Activated naive CD8-positive, alpha-beta T cell (primary cell): Measurements from ENCODE around the gene HEXIM1.

Source experiments
- H3K27ac Mint-ChIP-seq: one replicate; pipeline ENCODE4 v1.8.0; 2021; ENCODE audit warnings: mixed read lengths
- H3K27me3 Mint-ChIP-seq: one replicate; pipeline ENCODE4 v1.8.0; 2021; ENCODE audit warnings: mixed read lengths
- H3K36me3 Mint-ChIP-seq: one replicate; pipeline ENCODE4 v1.8.0; 2021; ENCODE audit warnings: mixed read lengths
- H3K4me1 Mint-ChIP-seq: one replicate; pipeline ENCODE4 v1.8.0; 2021; ENCODE audit warnings: low read depth, mixed read lengths
- H3K4me3 Mint-ChIP-seq: one replicate; pipeline ENCODE4 v1.8.0; 2021; ENCODE audit warnings: mild to moderate bottlenecking, mixed read lengths
- H3K9me3 Mint-ChIP-seq: one replicate; pipeline ENCODE4 v1.8.0; 2021; ENCODE audit warnings: low read depth, mixed read lengths

The HEXIM1 gene

GRCh38 chr17:45148183-45149036 is at the start of gene HEXIM1:
HEXIM1 (plus strand) TSS chr17:45148475; CDS start chr17:45149191, 716 bp downstream.
- Mint-ChIP-seq H3K36me3 (peaks cover 4% of the 10 kb centered on the region), H3K4me3 (peak within 1 kb of the TSS; percentile 94), H3K27me3 (no peaks in the 10 kb centered on the region), H3K27ac (peak within 1 kb of the TSS; percentile 100), H3K4me1 (peaks cover 39% of the 10 kb centered on the region), H3K9me3 (no peaks in the 10 kb centered on the region)

DNA sequence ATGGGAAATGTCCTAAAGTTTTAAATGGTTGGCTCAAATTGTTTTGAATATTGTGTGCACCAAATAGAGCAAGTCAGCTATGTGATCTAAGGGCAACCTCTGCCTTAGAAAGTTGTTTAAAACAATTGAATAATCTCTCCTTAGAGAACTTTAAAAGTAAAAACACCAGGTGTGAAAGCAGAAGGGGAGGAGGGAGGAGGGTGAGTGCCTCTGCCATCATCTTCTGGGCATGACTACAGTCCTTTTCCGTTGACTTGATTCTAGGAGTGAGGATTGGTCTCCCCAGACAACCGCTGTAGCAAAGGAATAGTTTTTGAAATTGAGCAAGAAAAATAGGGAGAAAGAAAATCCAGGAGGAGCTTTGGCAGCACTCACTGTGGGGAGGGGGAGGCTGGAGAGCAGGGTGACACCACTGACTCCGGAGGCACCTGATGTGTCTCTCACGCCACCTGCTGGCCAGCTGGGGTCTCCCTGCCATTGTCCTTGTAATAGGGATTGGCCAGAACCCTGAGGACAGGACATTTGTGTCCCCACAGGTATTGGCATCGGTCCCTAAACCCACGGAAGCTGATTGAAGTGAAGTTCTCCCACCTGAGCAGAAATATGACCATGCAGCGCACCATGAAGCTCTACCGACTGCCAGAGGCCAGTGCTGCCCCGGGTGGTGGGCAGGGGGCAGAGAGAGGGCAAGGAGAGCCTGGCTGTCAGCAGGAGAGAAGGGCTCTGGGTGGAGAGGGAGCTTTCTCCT is 49.2 kb upstream of the HEXIM1 start:
- H3K4me1 Mint-ChIP-seq = peaks cover 2% of the 10 kb centered on the region
- no peak overlapping the region for H3K4me3 Mint-ChIP-seq
- H3K27me3 Mint-ChIP-seq = no peaks in the 10 kb centered on the region
- H3K27ac Mint-ChIP-seq = no peak overlapping the region
- no peaks in the 10 kb centered on the region for H3K9me3 Mint-ChIP-seq
- H3K36me3 Mint-ChIP-seq = peaks cover 5% of the 10 kb centered on the region

DNA sequence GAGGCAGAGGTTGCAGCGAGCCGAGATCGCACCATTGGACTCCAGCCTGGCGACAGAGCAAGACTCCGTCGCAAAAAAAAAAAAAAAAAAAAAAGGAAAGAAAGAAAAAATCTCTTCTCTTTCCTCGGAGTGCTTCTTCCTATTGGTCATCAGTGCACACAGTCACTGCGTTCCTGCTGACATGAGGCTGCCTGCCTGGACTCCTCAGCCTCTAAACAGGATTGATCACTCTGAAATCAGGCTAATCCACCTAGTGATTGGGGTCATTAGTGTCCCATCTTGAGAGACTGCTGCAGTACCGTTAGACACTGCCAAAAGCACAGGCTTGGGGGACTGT is 46.8 kb upstream of the HEXIM1 start:
- H3K36me3 Mint-ChIP-seq = peaks cover 5% of the 10 kb centered on the region
- H3K4me1 Mint-ChIP-seq = peaks cover 2% of the 10 kb centered on the region
- H3K4me3 Mint-ChIP-seq = no peak overlapping the region
- no peak overlapping the region for H3K27ac Mint-ChIP-seq
- no peaks in the 10 kb centered on the region for H3K27me3 Mint-ChIP-seq
- H3K9me3 Mint-ChIP-seq = no peaks in the 10 kb centered on the region

GRCh38 chr17:45101883-45102811 is 46.1 kb upstream of the HEXIM1 start:
- H3K4me1 Mint-ChIP-seq = peaks cover 2% of the 10 kb centered on the region
- no peak overlapping the region for H3K27ac Mint-ChIP-seq
- no peak overlapping the region for H3K4me3 Mint-ChIP-seq
- peaks cover 5% of the 10 kb centered on the region for H3K36me3 Mint-ChIP-seq
- no peaks in the 10 kb centered on the region for H3K27me3 Mint-ChIP-seq
- no peaks in the 10 kb centered on the region for H3K9me3 Mint-ChIP-seq

DNA sequence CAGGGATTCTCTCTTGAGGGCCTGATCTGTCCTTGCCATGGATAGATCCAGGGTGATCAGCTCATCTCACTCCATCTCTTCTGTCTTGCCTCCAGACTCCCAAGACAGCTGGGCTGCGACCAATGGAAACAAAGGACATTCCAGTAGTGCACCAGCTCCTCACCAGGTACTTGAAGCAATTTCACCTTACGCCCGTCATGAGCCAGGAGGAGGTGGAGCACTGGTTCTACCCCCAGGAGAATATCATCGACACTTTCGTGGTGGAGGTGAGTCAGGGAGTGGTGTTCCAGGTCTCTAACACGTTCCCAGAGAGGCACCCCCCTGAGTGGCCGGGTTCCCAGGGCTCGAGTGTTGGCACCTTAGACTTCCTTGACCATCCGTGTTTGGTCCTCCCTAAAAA is 45.4 kb upstream of the HEXIM1 start:
- peaks cover 4% of the 10 kb centered on the region for H3K36me3 Mint-ChIP-seq

DNA sequence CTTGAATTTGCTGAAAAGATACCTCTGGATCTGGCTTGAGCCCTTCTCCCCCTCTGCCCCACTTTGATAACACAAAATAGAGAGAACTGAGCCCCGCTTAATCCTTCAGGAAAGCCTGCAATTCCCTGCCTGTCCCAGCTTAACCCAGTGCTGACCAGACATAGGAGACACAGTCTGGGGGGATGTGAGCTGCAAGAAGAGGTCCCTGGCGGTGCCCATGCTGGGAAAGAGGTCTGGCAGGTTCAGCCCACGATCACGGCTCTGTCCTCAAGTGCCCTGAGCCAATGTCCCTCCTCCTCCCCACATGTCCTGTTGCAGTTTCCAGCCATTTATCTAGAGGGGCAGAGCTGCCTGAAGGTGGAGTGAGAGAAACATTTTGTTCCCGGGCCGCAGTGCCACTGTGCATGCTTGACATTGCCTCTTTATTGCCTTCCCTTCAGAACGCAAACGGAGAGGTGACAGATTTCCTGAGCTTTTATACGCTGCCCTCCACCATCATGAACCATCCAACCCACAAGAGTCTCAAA is 44.9 kb upstream of the HEXIM1 start:
- Mint-ChIP-seq H3K4me3 (no peak overlapping the region), H3K36me3 (peaks cover 3% of the 10 kb centered on the region), H3K4me1 (no peaks in the 10 kb centered on the region), H3K27me3 (no peaks in the 10 kb centered on the region), H3K27ac (no peak overlapping the region), H3K9me3 (no peaks in the 10 kb centered on the region)

More for the DNA sequence above, 45.4 kb upstream of the HEXIM1 start:
- no peaks in the 10 kb centered on the region for H3K27me3 Mint-ChIP-seq
- no peak overlapping the region for H3K4me3 Mint-ChIP-seq
- peaks cover under 1% of the 10 kb centered on the region for H3K4me1 Mint-ChIP-seq
- no peaks in the 10 kb centered on the region for H3K9me3 Mint-ChIP-seq
- no peak overlapping the region for H3K27ac Mint-ChIP-seq

DNA sequence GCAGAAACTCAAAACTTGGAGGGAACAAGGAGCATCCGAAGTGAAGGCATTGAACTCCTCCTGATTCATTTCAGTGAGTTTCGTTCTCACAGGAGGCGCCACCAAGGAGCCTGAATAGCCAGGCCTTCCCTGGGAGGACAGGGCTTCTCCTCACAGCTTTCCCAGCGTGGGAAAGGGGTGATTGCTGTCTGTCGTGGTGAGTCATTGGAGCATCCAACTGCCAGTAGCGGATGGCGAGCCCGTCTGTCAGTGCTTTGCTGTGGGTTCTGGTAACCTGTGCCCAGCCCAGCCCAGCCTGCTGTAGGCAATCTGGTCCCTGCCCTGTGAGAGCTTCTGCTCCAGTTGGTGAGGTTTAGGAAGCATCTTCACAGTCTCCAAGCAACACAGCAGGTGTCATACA is 44.2 kb upstream of the HEXIM1 start:
- Mint-ChIP-seq H3K27ac (no peak overlapping the region), H3K36me3 (peaks cover 3% of the 10 kb centered on the region), H3K4me3 (no peak overlapping the region), H3K27me3 (no peaks in the 10 kb centered on the region), H3K4me1 (no peaks in the 10 kb centered on the region), H3K9me3 (no peaks in the 10 kb centered on the region)

DNA sequence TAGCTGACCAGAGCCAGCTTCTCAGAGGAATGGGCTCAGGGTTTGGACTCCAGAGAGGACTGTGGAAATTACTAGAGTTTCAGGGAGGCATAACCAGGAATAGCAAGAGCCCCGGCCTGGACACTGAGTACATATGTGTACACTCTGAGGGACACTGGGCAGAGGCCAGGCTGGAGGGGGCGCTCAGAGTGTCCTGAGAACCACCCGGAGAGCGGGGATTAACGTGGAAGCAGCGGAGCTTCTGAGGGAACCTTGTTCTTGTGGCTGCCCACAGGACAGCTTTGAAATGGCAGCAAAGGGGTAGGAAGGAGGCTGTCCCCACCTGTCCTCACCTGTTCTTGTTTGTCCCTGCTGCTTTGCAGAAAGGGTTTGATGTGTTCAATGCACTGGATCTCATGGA is 43.8 kb upstream of the HEXIM1 start:
- Mint-ChIP-seq H3K4me1 (no peaks in the 10 kb centered on the region), H3K36me3 (no peaks in the 10 kb centered on the region), H3K9me3 (no peaks in the 10 kb centered on the region), H3K27ac (no peak overlapping the region), H3K27me3 (no peaks in the 10 kb centered on the region), H3K4me3 (no peak overlapping the region)

DNA sequence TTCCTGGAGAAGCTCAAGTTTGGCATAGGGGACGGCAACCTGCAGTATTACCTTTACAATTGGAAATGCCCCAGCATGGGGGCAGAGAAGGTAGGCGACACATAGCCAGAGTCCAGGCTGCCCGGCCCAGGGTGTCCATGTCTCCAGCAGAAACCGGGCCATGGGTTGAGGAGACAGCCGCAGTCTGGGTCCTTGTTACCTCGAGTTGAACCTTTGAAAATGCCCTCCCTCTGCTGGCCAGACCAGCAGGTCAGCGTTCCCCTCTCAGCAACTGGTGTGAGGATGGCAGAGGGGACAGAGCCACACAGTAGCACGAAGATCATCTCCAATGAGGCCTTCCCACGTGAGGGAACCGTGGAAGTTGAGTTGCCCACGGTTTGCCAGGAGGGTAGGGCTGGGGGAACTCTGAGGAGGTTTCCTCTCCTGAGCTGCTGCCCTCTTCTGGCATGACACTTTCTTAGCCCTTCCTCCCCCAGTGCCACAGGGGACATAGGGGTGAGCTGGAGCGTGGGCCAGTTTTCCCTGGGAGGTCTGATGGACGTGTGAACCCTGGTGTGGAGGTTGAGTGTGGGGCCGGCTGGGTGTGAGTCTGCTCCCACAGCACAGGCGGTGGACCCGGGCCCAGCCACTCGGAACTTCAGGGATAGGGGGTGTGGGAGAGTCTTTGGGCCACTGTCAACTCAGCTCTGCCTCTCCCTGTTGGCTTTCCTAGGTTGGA is 43.2 kb upstream of the HEXIM1 start:
- Mint-ChIP-seq H3K27ac (no peak overlapping the region), H3K36me3 (no peaks in the 10 kb centered on the region), H3K4me3 (no peak overlapping the region), H3K9me3 (no peaks in the 10 kb centered on the region), H3K4me1 (no peaks in the 10 kb centered on the region), H3K27me3 (no peaks in the 10 kb centered on the region)

DNA sequence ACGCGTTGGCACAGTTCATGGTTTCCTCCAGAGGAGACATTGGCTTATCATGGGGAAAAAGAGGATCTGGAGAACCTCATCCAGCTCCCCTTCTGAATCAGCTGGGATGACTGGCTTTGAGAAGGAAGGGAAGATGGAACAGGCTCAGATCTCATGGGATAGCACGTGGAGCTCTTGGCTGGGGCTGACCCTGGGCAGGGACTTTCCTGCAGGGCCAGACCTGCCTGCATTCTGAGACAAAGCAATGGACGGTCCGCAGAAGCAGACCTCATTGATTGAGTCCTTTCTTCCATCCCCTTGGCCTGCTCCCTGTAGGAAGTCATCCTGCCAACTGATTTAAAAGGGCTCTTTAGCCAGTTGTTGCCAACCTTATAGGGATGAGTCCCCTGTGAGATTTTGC is 42.2 kb upstream of the HEXIM1 start:
- Mint-ChIP-seq H3K27ac (no peak overlapping the region), H3K4me1 (no peaks in the 10 kb centered on the region), H3K4me3 (no peak overlapping the region), H3K36me3 (no peaks in the 10 kb centered on the region), H3K27me3 (no peaks in the 10 kb centered on the region), H3K9me3 (no peaks in the 10 kb centered on the region)

DNA sequence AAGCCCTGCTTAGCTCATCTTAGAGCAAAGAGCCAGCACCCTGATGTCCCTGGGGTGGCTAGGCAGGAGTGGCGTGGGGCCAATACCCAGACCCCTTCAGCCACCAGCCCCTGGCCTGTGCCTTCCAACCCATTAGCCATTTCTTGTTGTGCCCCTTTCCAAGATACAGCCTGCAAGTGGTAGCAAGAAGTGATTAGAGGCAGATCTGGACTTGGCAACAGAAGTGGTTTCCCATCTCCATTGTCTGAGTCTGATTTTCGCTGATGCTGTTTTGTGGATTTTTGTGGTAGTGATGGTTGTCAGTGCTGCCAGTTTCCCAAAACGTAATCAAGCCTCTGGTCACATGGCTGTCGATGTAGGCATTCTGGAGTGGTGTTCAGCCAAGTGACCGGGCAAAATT is 41.7 kb upstream of the HEXIM1 start:
- Mint-ChIP-seq H3K4me1 (no peaks in the 10 kb centered on the region), H3K4me3 (no peak overlapping the region), H3K27me3 (no peaks in the 10 kb centered on the region), H3K27ac (no peak overlapping the region), H3K36me3 (no peaks in the 10 kb centered on the region), H3K9me3 (no peaks in the 10 kb centered on the region)

DNA sequence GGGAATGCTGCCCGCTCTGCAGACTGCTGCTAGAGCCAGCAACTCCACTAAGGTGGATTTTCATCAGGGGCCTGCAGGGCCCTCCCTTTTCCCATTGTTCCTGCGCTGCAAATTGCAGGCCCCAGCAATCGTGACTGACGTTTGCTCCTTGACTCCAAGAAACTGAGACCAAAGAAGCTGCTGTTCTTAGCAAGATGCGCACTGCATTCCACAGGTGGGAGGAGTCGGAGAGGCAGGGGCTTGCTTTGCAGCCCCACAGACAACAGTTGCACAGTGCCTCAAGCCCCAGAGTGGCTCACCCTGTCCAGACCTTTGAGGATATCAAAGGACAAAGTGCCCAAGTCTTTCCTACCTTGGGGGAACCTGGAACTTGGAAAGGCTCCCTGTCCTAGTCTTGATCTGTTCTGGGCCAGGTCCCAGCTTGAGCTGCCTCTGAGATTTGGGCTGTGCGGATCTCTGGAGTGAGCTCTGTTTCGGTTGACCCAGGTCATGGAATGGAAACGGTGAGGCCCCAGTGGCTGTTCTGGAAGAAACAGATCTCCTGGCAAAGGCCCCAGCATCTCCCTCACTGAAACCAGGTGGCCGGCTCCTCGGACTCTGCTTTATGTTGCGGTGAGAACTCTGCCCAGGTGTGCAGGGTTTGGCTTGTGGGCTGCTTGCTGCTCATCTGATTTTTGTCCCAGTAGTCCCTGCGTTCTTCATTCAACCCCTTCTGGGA is 40.8 kb upstream of the HEXIM1 start:
- no peak overlapping the region for H3K4me3 Mint-ChIP-seq
- H3K27me3 Mint-ChIP-seq = no peaks in the 10 kb centered on the region
- no peaks in the 10 kb centered on the region for H3K9me3 Mint-ChIP-seq
- no peaks in the 10 kb centered on the region for H3K36me3 Mint-ChIP-seq
- no peaks in the 10 kb centered on the region for H3K4me1 Mint-ChIP-seq
- no peak overlapping the region for H3K27ac Mint-ChIP-seq

GRCh38 chr17:45108051-45108450 is 40.2 kb upstream of the HEXIM1 start:
- H3K36me3 Mint-ChIP-seq = no peaks in the 10 kb centered on the region
- no peak overlapping the region for H3K4me3 Mint-ChIP-seq
- no peaks in the 10 kb centered on the region for H3K9me3 Mint-ChIP-seq
- H3K27ac Mint-ChIP-seq = no peak overlapping the region
- no peaks in the 10 kb centered on the region for H3K27me3 Mint-ChIP-seq
- no peaks in the 10 kb centered on the region for H3K4me1 Mint-ChIP-seq
